ENCODE results near the gene XRCC3. TPM values are rescaled to one million over a fixed set of nuclear protein-coding genes. Genes with fewer than 3 reads are reported as not detected.
"Not testable (repeated sequence)": the region's sequence is repeated elsewhere in the genome, so short reads cannot be mapped to it uniquely, and the experiment has no call there.

The XRCC3 gene
- polyA plus RNA-seq, 12 donors = 5.2 to 15.9 (median 8.1) TPM; not detected in 1

- no peak for DNase-seq
Observed at GRCh38 chr14:103671911-103672310, 43.3 kb downstream of the XRCC3 start.

DNA sequence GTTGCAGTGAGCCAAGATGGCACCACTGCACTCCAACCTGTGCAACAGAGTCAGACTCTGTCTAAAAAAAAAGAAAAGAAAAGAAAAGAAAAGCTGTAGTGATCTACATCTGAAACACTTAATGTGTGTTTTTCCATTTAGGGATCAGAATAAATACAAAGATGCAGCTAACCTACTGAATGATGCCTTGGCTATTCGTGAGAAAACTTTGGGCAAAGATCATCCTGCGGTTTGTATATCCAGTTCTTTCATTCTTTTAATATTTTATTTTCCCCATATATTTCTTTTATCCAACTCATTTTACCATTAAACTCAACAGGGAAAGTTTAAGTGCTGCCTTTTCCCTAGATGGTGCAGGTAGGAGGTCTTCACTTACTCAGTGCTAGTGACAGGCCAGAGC is 45.9 kb downstream of the XRCC3 start:
- DNase-seq = no peak

- DNase-seq = no peak
Observed at GRCh38 chr14:103668117-103668516, 47.1 kb downstream of the XRCC3 start.

- no peak for DNase-seq
Observed at GRCh38 chr14:103667671-103668070, 47.6 kb downstream of the XRCC3 start.

GRCh38 chr14:103663506-103663905 is 51.7 kb downstream of the XRCC3 start:
- DNase-seq = no peak

DNA sequence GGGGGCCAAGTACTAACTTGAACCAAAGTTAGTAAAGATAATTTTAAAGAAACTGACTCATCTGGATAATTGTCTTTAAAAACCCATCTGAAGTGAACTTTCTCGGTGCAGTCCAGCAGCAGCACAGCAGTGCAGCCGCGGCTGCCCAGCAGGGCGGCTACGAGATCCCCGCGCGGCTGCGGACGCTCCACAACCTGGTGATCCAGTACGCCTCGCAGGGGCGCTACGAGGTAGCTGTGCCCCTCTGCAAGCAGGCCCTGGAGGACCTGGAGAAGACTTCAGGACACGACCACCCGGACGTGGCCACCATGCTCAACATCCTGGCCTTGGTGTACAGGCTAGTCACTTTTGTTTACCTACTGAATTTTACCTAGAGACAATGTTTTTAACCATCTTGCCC is 52.7 kb downstream of the XRCC3 start:
- DNase-seq = no peak

- DNase-seq = no peak
Observed at GRCh38 chr14:103662029-103662428, 53.2 kb downstream of the XRCC3 start.

- DNase-seq = no peak
Observed at GRCh38 chr14:103659631-103660030, 55.6 kb downstream of the XRCC3 start.

GRCh38 chr14:103657471-103657870 is 57.8 kb downstream of the XRCC3 start:
- no peak for DNase-seq

GRCh38 chr14:103656756-103657133 is 58.5 kb downstream of the XRCC3 start:
- no peak for DNase-seq

DNA sequence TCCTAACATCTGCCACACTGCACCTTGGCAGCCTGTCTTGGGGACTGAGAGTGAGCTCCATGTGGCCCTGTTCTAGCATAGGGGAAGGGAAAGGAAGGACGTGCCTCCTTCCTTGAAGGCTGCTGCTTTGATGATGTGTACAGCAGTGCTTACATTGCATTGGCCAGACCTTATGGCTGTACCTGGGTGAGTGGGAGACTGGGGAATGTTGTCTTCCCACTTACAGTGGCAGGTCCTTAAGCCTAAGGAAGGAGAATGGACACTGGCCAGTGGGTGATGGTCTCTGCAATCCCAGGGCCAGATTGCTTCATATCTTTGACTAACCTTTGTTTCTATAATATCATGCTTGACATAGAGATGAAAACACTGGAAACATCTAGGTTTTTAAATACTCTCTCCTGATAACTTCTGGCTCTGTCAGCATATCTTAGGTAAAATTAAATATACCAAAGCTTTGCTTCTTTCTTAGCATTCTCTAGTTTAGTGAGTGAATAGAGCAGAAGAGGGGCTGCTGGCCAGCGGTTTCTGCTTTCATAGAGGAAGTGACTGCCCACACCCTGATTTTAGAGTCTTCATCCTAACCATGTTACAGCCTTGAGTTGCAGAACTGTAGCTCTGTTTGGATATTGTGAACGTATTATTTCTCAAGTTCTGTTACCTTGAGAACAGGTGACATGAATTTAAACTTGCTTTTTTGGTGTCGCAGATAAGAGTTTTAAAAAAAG is 59.1 kb downstream of the XRCC3 start:
- no peak for DNase-seq

GRCh38 chr14:103654619-103655018 is 60.6 kb downstream of the XRCC3 start:
- DNase-seq = no peak

GRCh38 chr14:103653805-103654204 is 61.4 kb downstream of the XRCC3 start:
- DNase-seq = no peak

DNA sequence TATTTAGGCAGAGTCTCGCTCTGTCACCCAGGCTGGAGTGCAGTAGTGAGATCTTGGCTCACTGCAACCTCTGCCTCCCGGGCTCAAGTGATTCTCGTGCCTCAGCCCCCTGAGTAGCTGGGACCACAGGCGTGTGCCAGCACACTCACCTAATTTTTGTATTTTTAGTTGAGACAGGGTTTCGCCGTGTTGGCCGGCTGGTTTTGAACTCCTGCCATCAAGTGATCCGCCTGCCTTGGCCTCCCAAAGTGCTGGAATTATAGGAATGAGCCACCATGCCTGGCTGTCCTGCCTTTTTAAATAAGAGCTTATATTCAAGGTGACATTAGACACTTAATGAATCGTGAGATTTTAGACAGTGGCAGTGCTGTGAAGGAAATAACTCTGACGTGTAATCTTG is 61.9 kb downstream of the XRCC3 start:
- DNase-seq = not testable (repeated sequence)

- DNase-seq = no peak
Observed at GRCh38 chr14:103652806-103653205, 62.4 kb downstream of the XRCC3 start.

DNA sequence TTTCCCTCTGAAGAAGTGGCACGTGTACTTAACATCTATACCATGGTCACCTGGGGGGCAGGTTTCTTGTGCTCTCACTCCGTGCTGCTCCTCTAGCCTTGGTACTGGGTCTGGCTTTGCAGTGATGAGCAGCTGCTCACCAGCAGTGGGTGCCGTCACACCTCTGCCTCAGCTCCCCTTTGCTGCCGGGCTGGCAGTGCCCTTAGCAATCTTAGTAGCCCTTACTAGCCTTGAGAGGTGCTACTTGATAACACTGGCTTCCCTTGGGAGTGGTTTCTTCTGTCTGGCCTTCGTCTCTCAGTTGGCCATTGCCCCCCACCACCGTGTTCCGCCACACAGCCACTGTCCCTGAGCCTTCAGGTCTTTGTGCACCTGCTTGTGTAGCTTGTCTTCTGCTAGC is 63.7 kb downstream of the XRCC3 start:
- DNase-seq = no peak

DNA sequence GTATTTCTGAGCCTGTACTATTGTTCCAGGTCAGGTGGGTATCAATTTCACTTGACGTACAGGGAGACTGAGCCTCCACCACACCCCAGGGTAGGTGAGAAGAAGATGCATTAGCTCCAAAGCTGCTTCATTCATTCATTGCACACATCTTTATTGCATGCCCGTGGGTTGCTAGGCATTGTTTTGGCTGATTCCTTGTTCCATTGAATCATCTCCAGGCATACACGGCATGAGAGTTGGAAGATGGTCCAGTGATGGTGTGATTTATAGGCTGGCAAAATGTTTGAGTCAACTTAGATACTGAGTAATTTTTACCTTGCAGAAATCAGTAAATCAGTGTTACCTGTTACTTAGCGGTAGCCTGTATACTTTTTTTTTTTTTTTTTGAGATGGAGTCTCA is 65.0 kb downstream of the XRCC3 start:
- no peak for DNase-seq

- DNase-seq = no peak
Observed at GRCh38 chr14:103649001-103649400, 66.2 kb downstream of the XRCC3 start.

Other genes with a start within 250 kb of the XRCC3 start
- gene CKB, start 192.6 kb downstream of the XRCC3 start, polyA plus RNA-seq (ENCODE audit: insufficient read length in 12 of 12) = 100 to 1,000 TPM in 11 of 12 donors, not detected in 1; 146 to 849 (median 173) TPM
- 10 to 100 TPM in 1 of 12 donors, 1 to 10 TPM in 10, not detected in 1; 5.2 to 11.6 (median 5.9) TPM for gene TRMT61A, start 186.3 kb downstream of the XRCC3 start, polyA plus RNA-seq (ENCODE audit: insufficient read length in 12 of 12)
- gene BAG5, start 152.8 kb downstream of the XRCC3 start, polyA plus RNA-seq (ENCODE audit: insufficient read length in 12 of 12) = 10 to 100 TPM in 11 of 12 donors, not detected in 1; 19.7 to 25.5 (median 23.0) TPM
- 10 to 100 TPM in 11 of 12 donors, not detected in 1; 35.9 to 76.5 (median 53.0) TPM for gene COA8, start 152.5 kb downstream of the XRCC3 start, polyA plus RNA-seq (ENCODE audit: insufficient read length in 12 of 12)
- 100 to 1,000 TPM in 5 of 12 donors, 10 to 100 TPM in 6, not detected in 1; 80.0 to 131 (median 99.1) TPM for gene KLC1, start 86.2 kb downstream of the XRCC3 start, polyA plus RNA-seq (ENCODE audit: insufficient read length in 12 of 12)
- 10 to 100 TPM in 11 of 12 donors, not detected in 1; 38.3 to 51.9 (median 40.6) TPM for gene ZFYVE21, start 359 bp upstream of the XRCC3 start, polyA plus RNA-seq (ENCODE audit: insufficient read length in 12 of 12)
- gene PPP1R13B, start 132.1 kb upstream of the XRCC3 start, polyA plus RNA-seq (ENCODE audit: insufficient read length in 12 of 12) = 10 to 100 TPM in 7 of 12 donors, 1 to 10 TPM in 4, not detected in 1; 8.4 to 36.2 (median 11.4) TPM
- 1 to 10 TPM in 2 of 12 donors, under 1 TPM in 8, not detected in 2; 0.21 to 2.0 (median 0.52) TPM for gene TDRD9, start 213.0 kb upstream of the XRCC3 start, polyA plus RNA-seq (ENCODE audit: insufficient read length in 12 of 12)
- gene RD3L, start 227.1 kb upstream of the XRCC3 start, polyA plus RNA-seq (ENCODE audit: insufficient read length in 12 of 12) = not detected